H1 (cell line): ENCODE results near the gene RGP1. TPM values are rescaled to one million over a fixed set of nuclear protein-coding genes. Genes with fewer than 3 reads are reported as not detected.

Source experiments
- CTCF ChIA-PET: fragments of 300-600 bp; sonication (Branson Sonifier 250); formaldehyde crosslinking; loops from one replicate; lab custom pipeline; 2021; ENCODE audit not compliant: partially characterized antibody; lab: Charles Lee
- POLR2A ChIA-PET: fragments of 300-600 bp; sonication (Branson Sonifier 250); formaldehyde crosslinking; loops from one replicate; lab custom pipeline; 2021; ENCODE audit warnings: inconsistent platforms; ENCODE audit not compliant: partially characterized antibody; lab: Charles Lee
- DNase-seq, 2 experiments: peaks; one replicate each; pipeline versions ENCODE4 v3.0.0 to v3.0.0-alpha.2; 2010 to 2022; ENCODE audit warnings: low spot score in 2 of 2, low read depth in 1 of 2, mixed read lengths in 1 of 2
- FAIRE-seq: peaks from 2 replicates; lab custom pipeline; 2011; peaks lifted over from hg19 to GRCh38; lab: Jason Lieb, UNC
- H2AFZ ChIP-seq: 2 replicates; pipeline ENCODE4 v1.8.1; 2012; ENCODE audit warnings: low read length, inconsistent platforms
- H2AK5ac ChIP-seq: 2 replicates; pipeline ENCODE4 v1.6.1; 2013; ENCODE audit warnings: low read depth, low read length
- H2BK120ac ChIP-seq: replicated peaks from 2 replicates; pipeline ENCODE3; 2013; ENCODE audit warnings: low read depth, low read length, inconsistent platforms
- H2BK12ac ChIP-seq: 2 replicates; pipeline ENCODE4 v1.6.1; 2013; ENCODE audit warnings: low read depth, low read length
- H2BK15ac ChIP-seq: 2 replicates; pipeline ENCODE4 v1.6.1; 2013; ENCODE audit warnings: low read length
- H2BK20ac ChIP-seq: 2 replicates; pipeline ENCODE4 v1.6.1; 2013; ENCODE audit warnings: low read length
- H2BK5ac ChIP-seq: 2 replicates; pipeline ENCODE4 v1.6.1; 2013; ENCODE audit warnings: low read depth, low read length
- H3K14ac ChIP-seq: 2 replicates; pipeline ENCODE4 v1.6.1; 2013; ENCODE audit warnings: inconsistent platforms; ENCODE audit not compliant: insufficient read length
- H3K18ac ChIP-seq: 2 replicates; pipeline ENCODE4 v1.6.1; 2013; ENCODE audit warnings: low read length; ENCODE audit errors: extremely low read depth
- H3K23ac ChIP-seq: 2 replicates; pipeline ENCODE4 v1.6.1; 2013; ENCODE audit warnings: inconsistent platforms; ENCODE audit not compliant: insufficient read length
- H3K23me2 ChIP-seq: 2 replicates; pipeline ENCODE4 v1.6.1; 2013; ENCODE audit warnings: low read depth, low read length
- H3K27ac ChIP-seq: 2 replicates; pipeline ENCODE4 v1.6.1; 2011; ENCODE audit warnings: low read depth, low read length, inconsistent platforms
- H3K27me3 ChIP-seq, 4 experiments: replicated peaks in 1 of 4; 1 replicate in 1 of 4; 2 replicates in 3 of 4; pipeline versions ENCODE4 v1.6.1 to v1.8.1; 2011 to 2013; ENCODE audit warnings: low read length in 3 of 4, mild to moderate bottlenecking in 3 of 4, inconsistent platforms in 2 of 4, mixed read lengths in 2 of 4, moderate library complexity in 1 of 4; ENCODE audit not compliant: control insufficient read depth in 3 of 4, insufficient read depth in 3 of 4; ENCODE audit errors: extremely low read depth in 1 of 4
- H3K36me3 ChIP-seq, 4 experiments: 2 replicates each; pipeline versions ENCODE4 v1.6.1 to v1.8.1; 2011 to 2013; ENCODE audit warnings: mild to moderate bottlenecking in 4 of 4, low read length in 3 of 4, moderate library complexity in 2 of 4, control low read depth in 1 of 4, inconsistent platforms in 1 of 4; ENCODE audit not compliant: insufficient read depth in 4 of 4, control insufficient read depth in 2 of 4
- H3K4ac ChIP-seq: replicated peaks from 2 replicates; pipeline ENCODE3; 2013; ENCODE audit warnings: low read length, low read depth, mixed read lengths, inconsistent platforms; ENCODE audit not compliant: insufficient read length
- H3K4me1 ChIP-seq, 4 experiments: replicated peaks in 1 of 4; 1 replicate in 1 of 4; 2 replicates in 3 of 4; pipeline versions ENCODE4 v1.6.1 to v1.8.1; 2011 to 2013; ENCODE audit warnings: low read length in 3 of 4, inconsistent platforms in 2 of 4, mixed read lengths in 1 of 4; ENCODE audit not compliant: insufficient read depth in 4 of 4, control insufficient read depth in 3 of 4
- H3K4me2 ChIP-seq, 2 experiments: 2 replicates each; pipeline versions ENCODE4 v1.6.1 to v1.8.1; 2011 to 2013; ENCODE audit warnings: low read depth in 2 of 2, low read length in 2 of 2, control low read depth in 1 of 2, inconsistent platforms in 1 of 2, mild to moderate bottlenecking in 1 of 2; ENCODE audit not compliant: insufficient read depth in 1 of 2
- H3K4me3 ChIP-seq, 4 experiments: fragments of 200-600, 300-600 bp in 1 of 4; sonication (generic), shearing (Covaris generic), sonication (Bioruptor Twin) in 1 of 4; 2 replicates each; pipeline versions ENCODE4 v1.5.1 to v1.8.1; 2011 to 2016; ENCODE audit warnings: low read length in 4 of 4, low read depth in 3 of 4, control low read depth in 2 of 4, inconsistent platforms in 2 of 4, mild to moderate bottlenecking in 2 of 4, mixed read lengths in 1 of 4, moderate library complexity in 1 of 4; ENCODE audit not compliant: insufficient read depth in 2 of 4; ENCODE audit errors: extremely low read depth in 1 of 4
- H3K56ac ChIP-seq: replicated peaks from 2 replicates; pipeline ENCODE3; 2013; ENCODE audit warnings: low read depth, mild to moderate bottlenecking, mixed read lengths, low read length, inconsistent platforms; ENCODE audit not compliant: insufficient read length
- H3K79me1 ChIP-seq: 2 replicates; pipeline ENCODE4 v1.6.1; 2013; ENCODE audit warnings: low read depth, low read length, control low read depth
- H3K79me2 ChIP-seq, 2 experiments: 2 replicates each; pipeline versions ENCODE4 v1.6.1 to v1.8.1; 2012 to 2013; ENCODE audit warnings: low read length in 2 of 2, mild to moderate bottlenecking in 2 of 2, inconsistent platforms in 1 of 2; ENCODE audit not compliant: insufficient read depth in 2 of 2, control insufficient read depth in 1 of 2
- H3K9ac ChIP-seq, 4 experiments: replicated peaks in 1 of 4; 1 replicate in 1 of 4; 2 replicates in 3 of 4; pipeline versions ENCODE4 v1.6.1 to v1.8.1; 2011 to 2013; ENCODE audit warnings: low read depth in 3 of 4, low read length in 3 of 4, control low read depth in 2 of 4, mild to moderate bottlenecking in 2 of 4, moderate library complexity in 2 of 4, inconsistent platforms in 1 of 4; ENCODE audit errors: extremely low read depth in 1 of 4
- H3K9me3 ChIP-seq, 2 experiments: 2 replicates each; pipeline versions ENCODE4 v1.6.1 to v1.8.1; 2012 to 2013; ENCODE audit warnings: mild to moderate bottlenecking in 2 of 2, moderate library complexity in 2 of 2, control low read depth in 1 of 2, inconsistent platforms in 1 of 2, low read depth in 1 of 2, low read length in 1 of 2, mixed read lengths in 1 of 2; ENCODE audit not compliant: insufficient read depth in 2 of 2
- H4K20me1 ChIP-seq, 2 experiments: replicated peaks in 1 of 2; 2 replicates each; pipeline versions ENCODE3 to v1.8.1; 2011 to 2013; ENCODE audit warnings: inconsistent platforms in 2 of 2, low read length in 2 of 2, mild to moderate bottlenecking in 1 of 2; ENCODE audit not compliant: insufficient read depth in 2 of 2, control insufficient read depth in 1 of 2
- H4K5ac ChIP-seq: 2 replicates; pipeline ENCODE4 v1.6.1; 2013; ENCODE audit warnings: low read length, low read depth, mixed read lengths, inconsistent platforms; ENCODE audit not compliant: insufficient read length
- H4K8ac ChIP-seq: 2 replicates; pipeline ENCODE4 v1.8.0; 2013; ENCODE audit warnings: mild to moderate bottlenecking, moderate library complexity, low read length, inconsistent platforms; ENCODE audit not compliant: insufficient read depth; ENCODE audit errors: extremely low read depth
- H4K91ac ChIP-seq: replicated peaks from 2 replicates; pipeline ENCODE3; 2013; ENCODE audit warnings: low read length, mixed read lengths, inconsistent platforms; ENCODE audit not compliant: insufficient read length
- TEAD4 ChIP-seq: IDR thresholded peaks from 2 replicates; pipeline ENCODE4 v1.6.1; 2012; ENCODE audit warnings: low read depth, low read length, inconsistent platforms, mixed read lengths
- WGBS, 2 experiments: shearing (Covaris generic) in 1 of 2; methylation state at CpG; one replicate each; pipeline versions ENCODE4 v1.1.6 to v1.1.7; 2013 to 2015; ENCODE audit warnings: low lambda C conversion rate in 2 of 2, mixed read lengths in 2 of 2, inconsistent platforms in 1 of 2, low coverage in 1 of 2, missing lambda C conversion rate in 1 of 2; ENCODE audit not compliant: insufficient replicate concordance in 2 of 2, insufficient coverage in 1 of 2, insufficient read length in 1 of 2; ENCODE audit errors: extremely low coverage in 1 of 2, missing lambda C conversion rate in 1 of 2; 5-methylcytosine and 5-hydroxymethylcytosine counted together
- microRNA-seq, 2 experiments: library from miRNA; unstranded; fragments of <30 nt; microRNA quantifications; one replicate each; pipeline versions ENCODE4 to v1.2.0, GENCODE V29; 2016 to 2020; ENCODE audit warnings: borderline microRNAs expressed in 2 of 2, borderline number of aligned reads in 2 of 2, borderline replicate concordance in 1 of 2
- polyA plus RNA-seq, 7 experiments: library from polyadenylated mRNA; depleted of rRNA in 3 of 7; stranded (reverse) in 5 of 7; unstranded in 2 of 7; fragments of >200 nt in 5 of 7; fragments of 200-250 nt in 2 of 7; gene quantifications; 1 replicate in 5 of 7; 2 replicates in 1 of 7; 4 replicates in 1 of 7; pipeline versions ENCODE4 v1.2.1 to v1.2.3, GENCODE V29; 2011 to 2013; ENCODE audit warnings: missing spikeins in 2 of 7, mixed read lengths in 2 of 7
- small RNA-seq: library from polyadenylated mRNA; stranded (forward); fragments of <200 nt; extraction: miRNeasy Mini kit (QIAGEN cat#:217004); gene quantifications from one replicate; pipeline ENCODE3, GENCODE V24; 2013; ENCODE audit not compliant: insufficient read depth
- total RNA-seq: library from RNA; stranded (reverse); fragmentation: NEBNext Ultra II Directional; extraction: Animal tissue kit (Norgen Biotek cat#: 25700); gene quantifications from 2 replicates; pipeline ENCODE4 v1.2.1, GENCODE V29; 2021

RGP1 gene
- total and polyA plus RNA-seq, 2 of the 8 experiments (the other 6 are each of a cell fraction or from before 2014, with no cell fraction given): 11.8 to 22.7 TPM

- no peak overlapping the region for H4K5ac ChIP-seq
- no peak for FAIRE-seq
- POLR2A ChIA-PET: interaction anchor here (0.8 to 2.5 kb wide), 5 partner anchors 8 to 73 kb away, joined by 3 to 6 read pairs (median 3); partner anchors contain the start of genes CREB3, GBA2, HINT2 and RGP1
- H4K91ac ChIP-seq: no peak overlapping the region
- no peak overlapping the region for H2BK20ac ChIP-seq
- no peak for DNase-seq
- H2BK15ac ChIP-seq: no peak overlapping the region
- no peak overlapping the region for H3K18ac ChIP-seq
- H3K4me2 ChIP-seq: no peak overlapping the region
- H3K9me3 ChIP-seq: no peaks in the 10 kb centered on the region
- no peaks in the 10 kb centered on the region for H3K23me2 ChIP-seq
- H3K56ac ChIP-seq: no peak overlapping the region
- H3K27me3 ChIP-seq: peaks cover 0 to under 1% (median 0%) of the 10 kb centered on the region in 4 experiments; a peak in 1 of 7 replicates
- H2AK5ac ChIP-seq: no peak overlapping the region
- no peaks in the 10 kb centered on the region for H3K79me2 ChIP-seq
- no peak overlapping the region for H2BK120ac ChIP-seq
- peaks cover 0 to 4% (median 0%) of the 10 kb centered on the region in 4 experiments; a peak in 2 of 8 replicates for H3K36me3 ChIP-seq
- CTCF ChIA-PET: interaction anchor here (0.7 to 3.2 kb wide), 8 partner anchors 11 to 115 kb away, joined by 3 to 15 read pairs (median 4); partner anchors contain the start of gene NPR2
- no peak overlapping the region for H3K14ac ChIP-seq
- H4K8ac ChIP-seq: no peak overlapping the region
- no peak for TF ChIP-seq TEAD4
- TF ChIP-seq, all 59 proteins: peak for 0
- Histone ChIP-seq H3K4me1 (no peaks in the 10 kb centered on the region), H3K23ac (no peak overlapping the region), H3K27ac (no peak overlapping the region), H3K4ac (no peak overlapping the region), H3K79me1 (no peaks in the 10 kb centered on the region), H3K4me3 (no peak overlapping the region), H2BK5ac (no peak overlapping the region), H4K20me1 (no peaks in the 10 kb centered on the region), H3K9ac (no peak overlapping the region), H2BK12ac (no peak overlapping the region), H2AFZ (no peak overlapping the region)
- 93% methylated on average over 8 of the region's 8 CpGs; no CpG with 5 or more reads in 1 of the 2 experiments for WGBS, 2 experiments
Measured at GRCh38 chr9:35806101-35806500, 57.0 kb downstream of the RGP1 start.

Small RNA genes lying within 50 kb of the gene (microRNA-seq; reads per million reads assigned to microRNA genes)
- gene MIR6852: 0 to 0.23 reads per million in 2 experiments
- gene MIR6853: 0 reads per million in 2 experiments

Small RNA genes lying within 50 kb of the gene (small RNA-seq; reads per million reads assigned to genes)
- 0.51 reads per million for gene MIR6853

Other genes starting within 250 kb of the RGP1 start
- 13.9 and 17.5 TPM in 2 replicates for gene TESK1, start 144.0 kb upstream of the RGP1 start, total RNA-seq
- gene TESK1, start 144.0 kb upstream of the RGP1 start, polyA plus RNA-seq (2011; rRNA removed): 13.5 and 19.2 TPM in 2 replicates
- 4.0 and 4.5 TPM in 2 replicates for gene CD72, start 130.9 kb upstream of the RGP1 start, total RNA-seq
- gene CD72, start 130.9 kb upstream of the RGP1 start, polyA plus RNA-seq (2011; rRNA removed): 4.5 and 4.9 TPM in 2 replicates
- 7.8 and 8.2 TPM in 2 replicates for gene SIT1, start 98.4 kb upstream of the RGP1 start, total RNA-seq
- 11.4 and 12.8 TPM in 2 replicates for gene SIT1, start 98.4 kb upstream of the RGP1 start, polyA plus RNA-seq (2011; rRNA removed)
- gene RMRP, start 91.3 kb upstream of the RGP1 start, total RNA-seq: 14,987 and 16,528 TPM in 2 replicates
- gene RMRP, start 91.3 kb upstream of the RGP1 start, polyA plus RNA-seq (2011; rRNA removed): 105 and 169 TPM in 2 replicates
- 9.0 and 10.5 TPM in 2 replicates for gene CCDC107, start 91.0 kb upstream of the RGP1 start, total RNA-seq
- 8.2 and 8.6 TPM in 2 replicates for gene CCDC107, start 91.0 kb upstream of the RGP1 start, polyA plus RNA-seq (2011; rRNA removed)
- 17.5 and 18.6 TPM in 2 replicates for gene ARHGEF39, start 84.1 kb upstream of the RGP1 start, total RNA-seq
- 15.9 and 18.7 TPM in 2 replicates for gene ARHGEF39, start 84.1 kb upstream of the RGP1 start, polyA plus RNA-seq (2011; rRNA removed)
- 1.3 and 1.4 TPM in 2 replicates for gene CA9, start 75.4 kb upstream of the RGP1 start, total RNA-seq
- gene CA9, start 75.4 kb upstream of the RGP1 start, polyA plus RNA-seq (2011; rRNA removed): 1.8 and 2.4 TPM in 2 replicates
- 181 and 197 TPM in 2 replicates for gene TPM2, start 59.4 kb upstream of the RGP1 start, total RNA-seq
- 62.5 and 71.2 TPM in 2 replicates for gene TPM2, start 59.4 kb upstream of the RGP1 start, polyA plus RNA-seq (2011; rRNA removed)
- gene TLN1, start 17.1 kb upstream of the RGP1 start, total RNA-seq: 87.9 and 90.1 TPM in 2 replicates
- gene TLN1, start 17.1 kb upstream of the RGP1 start, polyA plus RNA-seq (2011; rRNA removed): 28.1 and 42.4 TPM in 2 replicates
- 24.4 and 26.5 TPM in 2 replicates for gene CREB3, start 16.6 kb upstream of the RGP1 start, total RNA-seq
- 25.7 and 29.1 TPM in 2 replicates for gene CREB3, start 16.6 kb upstream of the RGP1 start, polyA plus RNA-seq (2011; rRNA removed)
- 69.1 and 71.9 TPM in 2 replicates for gene GBA2, start 59 bp upstream of the RGP1 start, total RNA-seq
- 64.2 and 81.4 TPM in 2 replicates for gene GBA2, start 59 bp upstream of the RGP1 start, polyA plus RNA-seq (2011; rRNA removed)
- not detected in 2 replicates for gene MSMP, start 5.0 kb downstream of the RGP1 start, total RNA-seq
- 0.53 and 1.3 TPM in 2 replicates for gene MSMP, start 5.0 kb downstream of the RGP1 start, polyA plus RNA-seq (2011; rRNA removed)
- gene NPR2, start 42.3 kb downstream of the RGP1 start, total RNA-seq: 11.0 and 14.3 TPM in 2 replicates
- gene NPR2, start 42.3 kb downstream of the RGP1 start, polyA plus RNA-seq (2011; rRNA removed): 13.7 and 17.0 TPM in 2 replicates
- gene SPAG8, start 63.0 kb downstream of the RGP1 start, total RNA-seq: 0.37 and 0.55 TPM in 2 replicates
- gene SPAG8, start 63.0 kb downstream of the RGP1 start, polyA plus RNA-seq (2011; rRNA removed): 0.31 and 0.44 TPM in 2 replicates
- gene HINT2, start 65.8 kb downstream of the RGP1 start, total RNA-seq: 32.1 and 34.8 TPM in 2 replicates
- gene HINT2, start 65.8 kb downstream of the RGP1 start, polyA plus RNA-seq (2011; rRNA removed): 51.2 and 62.1 TPM in 2 replicates
- gene FAM221B, start 79.4 kb downstream of the RGP1 start, total RNA-seq: not detected in 2 replicates
- gene FAM221B, start 79.4 kb downstream of the RGP1 start, polyA plus RNA-seq (2011; rRNA removed): 0.03 TPM in 1 of 2 replicates, not detected in the other
- gene TMEM8B, start 79.9 kb downstream of the RGP1 start, total RNA-seq: 5.7 and 7.5 TPM in 2 replicates
- gene TMEM8B, start 79.9 kb downstream of the RGP1 start, polyA plus RNA-seq (2011; rRNA removed): 10.4 and 12.2 TPM in 2 replicates
- not detected in 2 replicates for gene OR13J1, start 121.1 kb downstream of the RGP1 start, total RNA-seq
- gene OR13J1, start 121.1 kb downstream of the RGP1 start, polyA plus RNA-seq (2011; rRNA removed): not detected in 2 replicates
- gene HRCT1, start 156.9 kb downstream of the RGP1 start, total RNA-seq: not detected in 2 replicates
- gene HRCT1, start 156.9 kb downstream of the RGP1 start, polyA plus RNA-seq (2011; rRNA removed): not detected in 2 replicates
- not detected in 2 replicates for gene SPAAR, start 160.2 kb downstream of the RGP1 start, total RNA-seq
- gene SPAAR, start 160.2 kb downstream of the RGP1 start, polyA plus RNA-seq (2011; rRNA removed): 0.27 and 0.33 TPM in 2 replicates
- gene OR2S2, start 208.9 kb downstream of the RGP1 start, total RNA-seq: not detected in 2 replicates
- not detected in 2 replicates for gene OR2S2, start 208.9 kb downstream of the RGP1 start, polyA plus RNA-seq (2011; rRNA removed)